NCI-H1694 treated with DMSO at 0.1 percent for 48 hours (cell line): ENCODE data around the gene POLR2E.
"Not testable (repeated sequence)": the region's sequence is repeated elsewhere in the genome, so short reads cannot be mapped to it uniquely, and the experiment has no call there.

Experiments
- DNase-seq: peaks from one replicate; lab custom pipeline; 2025; lab: John Stamatoyannopoulos, UW

POLR2E gene

DNA sequence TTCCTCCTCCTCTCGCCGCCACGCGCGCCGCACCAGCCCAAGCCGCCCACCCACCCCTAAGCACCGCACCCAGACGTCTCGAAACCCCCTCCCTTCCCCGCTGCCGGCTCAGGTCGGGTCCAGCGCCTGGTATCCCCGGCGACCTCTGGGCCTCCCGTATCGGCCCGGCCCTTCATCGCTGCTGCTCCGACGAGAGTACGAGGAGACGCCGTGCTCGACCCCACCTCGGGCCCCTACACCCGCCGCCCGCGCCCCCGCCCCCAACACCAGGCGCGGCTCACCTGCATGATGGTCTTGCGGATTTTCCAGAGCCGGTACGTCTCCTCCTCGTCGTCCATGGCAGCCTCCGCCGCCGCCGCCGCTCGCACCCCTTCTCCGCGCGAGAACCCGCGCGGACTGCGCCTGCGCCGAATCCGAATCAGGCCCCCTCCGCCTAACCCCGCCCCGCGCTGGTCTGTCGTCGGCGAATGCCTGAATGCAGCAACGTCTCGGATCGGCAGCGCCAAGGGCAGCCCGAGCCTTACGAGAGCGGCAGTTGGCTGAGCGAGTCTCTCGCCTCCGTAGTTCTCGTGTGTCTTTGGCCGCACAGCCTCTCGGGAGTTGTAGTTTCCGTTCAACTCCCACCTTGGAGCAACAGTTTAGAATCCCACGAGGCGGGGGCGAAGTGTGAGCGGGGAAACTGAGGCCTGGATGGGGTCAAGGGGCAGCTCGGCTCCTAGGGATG, at the start of gene POLR2E:
Gene POLR2E (minus strand): TSS at position 398 of the 724 bp plus-strand sequence. CDS start 60 bp downstream, at position 338.
- peak; percentile 87 for DNase-seq

DNA sequence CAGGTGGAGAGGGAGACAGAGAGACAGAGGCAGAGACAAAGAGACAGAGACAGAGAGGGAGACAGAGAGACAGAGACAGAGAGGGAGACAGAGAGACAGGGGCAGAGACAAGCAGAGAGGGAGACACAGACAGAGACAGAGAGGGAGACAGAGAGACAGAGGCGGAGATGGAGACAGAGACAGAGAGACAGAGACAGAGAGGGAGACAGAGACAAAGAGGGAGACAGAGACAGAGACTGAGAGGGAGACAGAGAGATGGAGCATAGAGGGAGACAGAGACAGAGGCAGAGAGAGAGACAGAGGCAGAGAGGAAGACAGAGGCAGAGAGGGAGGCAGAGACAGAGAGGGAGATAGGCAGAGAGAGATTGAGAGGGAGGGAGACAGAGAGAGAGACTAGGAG, 49.6 kb upstream of the POLR2E start:
- DNase-seq = no peak

DNA sequence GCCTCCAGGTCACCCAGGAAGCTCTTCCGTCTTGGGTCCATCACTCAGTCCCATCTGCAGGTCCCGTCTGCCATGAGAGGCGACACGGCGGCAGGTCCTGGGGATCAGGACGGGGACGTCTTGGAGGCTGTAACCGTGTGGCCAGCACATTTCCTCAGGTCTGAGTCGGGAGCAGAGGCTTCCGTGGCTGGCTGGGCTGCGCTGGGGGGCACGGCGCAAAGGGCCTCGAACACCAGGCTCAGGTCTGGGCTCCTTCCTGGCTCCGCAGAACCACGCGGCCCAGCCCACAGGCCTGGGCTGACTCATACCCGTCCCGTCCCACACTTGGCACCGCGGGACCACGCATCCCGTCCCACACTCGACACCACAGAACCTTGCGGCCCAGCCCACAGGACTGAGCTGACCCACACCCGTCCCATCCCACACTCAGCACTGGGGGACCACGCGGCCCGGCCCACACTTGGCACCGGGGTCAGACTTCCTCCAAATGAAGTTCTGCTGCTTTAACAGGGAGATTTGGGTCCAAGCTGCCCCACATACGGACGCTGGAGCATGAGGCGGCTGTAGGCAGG, 48.7 kb upstream of the POLR2E start:
- DNase-seq = no peak

DNA sequence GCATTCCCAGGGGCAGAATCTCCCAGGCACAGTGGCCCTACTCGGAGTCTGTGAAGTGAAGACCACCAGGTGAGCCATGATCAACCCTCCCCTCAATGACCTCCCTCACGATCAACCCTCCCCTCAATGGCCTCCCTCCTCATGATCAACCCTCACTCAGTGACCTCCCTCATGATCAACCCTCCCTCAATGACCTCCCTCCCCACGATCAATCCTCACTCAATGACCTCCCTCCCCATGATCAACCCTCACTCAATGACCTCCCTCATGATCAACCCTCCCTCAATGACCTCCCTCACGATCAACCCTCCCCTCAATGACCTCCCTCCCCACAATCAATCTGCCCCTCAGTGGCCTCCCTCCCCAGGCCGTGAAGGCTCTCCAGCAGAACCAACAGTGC, 46.8 kb upstream of the POLR2E start:
- no peak for DNase-seq

DNA sequence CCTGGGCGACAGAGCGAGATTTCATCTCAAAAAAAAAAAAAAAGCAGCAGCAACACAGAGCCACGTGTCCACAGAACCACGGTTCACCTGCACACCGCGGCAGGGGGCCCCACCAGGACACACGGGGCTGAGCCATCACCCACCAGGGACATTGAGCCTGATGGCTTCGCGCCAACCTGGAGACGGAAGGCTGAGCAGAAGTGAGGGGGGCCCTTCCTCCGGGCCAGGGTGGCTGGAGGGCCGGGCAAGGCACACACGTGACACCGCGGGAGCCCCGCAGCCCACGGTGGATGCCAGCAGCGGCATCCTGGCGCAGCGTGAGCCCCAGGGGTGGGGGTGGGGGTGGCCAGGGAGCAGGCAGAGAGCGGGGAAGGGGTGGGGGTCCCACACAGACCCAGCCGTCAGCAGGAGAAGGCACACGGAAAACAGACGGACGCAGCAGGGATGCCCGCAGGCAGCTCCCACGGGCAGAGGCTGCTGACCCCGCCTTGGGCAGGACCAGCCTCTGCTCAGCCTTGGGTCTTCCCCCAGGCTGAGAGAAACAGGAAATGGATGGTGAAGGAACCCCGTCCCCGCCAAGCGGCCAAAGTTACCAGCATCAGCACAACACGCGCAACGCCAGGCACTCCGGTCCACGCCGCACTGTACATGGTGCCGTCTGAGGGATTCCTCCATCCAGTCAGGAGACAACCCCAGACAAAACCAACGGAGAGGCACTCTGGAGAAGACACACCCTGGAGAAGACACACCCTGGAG, 45.3 kb upstream of the POLR2E start:
- DNase-seq = no peak

DNA sequence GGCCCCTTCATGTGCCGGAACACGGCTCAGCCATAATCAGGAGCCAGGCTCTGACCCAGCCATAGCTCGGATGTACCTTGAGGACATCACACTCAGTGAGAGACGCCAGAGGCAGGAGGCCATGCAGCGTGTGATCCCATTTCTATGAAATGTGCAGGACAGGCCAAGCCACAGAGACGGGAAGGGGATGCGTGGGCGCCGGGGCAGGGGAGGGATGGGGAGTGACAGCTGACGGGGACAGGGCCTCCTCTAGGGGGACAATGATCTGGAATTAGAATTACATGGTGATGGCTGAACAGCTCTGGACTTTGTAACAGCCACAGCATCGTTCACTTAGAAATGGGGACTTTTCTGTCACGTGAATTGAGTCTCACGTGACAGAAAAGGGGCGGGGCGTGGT, 44.0 kb upstream of the POLR2E start:
- no peak for DNase-seq

DNA sequence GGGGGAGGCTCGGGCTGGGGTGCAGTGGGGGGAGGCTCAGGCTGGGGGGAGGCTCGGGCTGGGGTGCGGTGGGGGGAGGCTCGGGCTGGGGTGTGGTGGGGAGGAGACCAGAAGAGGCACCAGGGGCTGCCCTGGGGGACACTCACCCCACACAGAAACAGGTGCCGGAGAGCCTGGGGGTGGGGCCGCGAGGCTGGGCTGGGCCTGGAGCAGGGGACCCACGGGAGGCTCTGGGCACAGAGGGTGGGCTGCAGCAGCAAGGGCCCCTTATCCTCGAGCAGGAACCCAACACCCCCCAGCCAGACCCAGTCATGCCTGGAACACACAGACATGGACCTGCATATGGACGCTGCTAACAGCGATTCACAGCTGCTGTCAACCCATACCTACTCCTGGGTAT, 42.9 kb upstream of the POLR2E start:
- no peak for DNase-seq

DNA sequence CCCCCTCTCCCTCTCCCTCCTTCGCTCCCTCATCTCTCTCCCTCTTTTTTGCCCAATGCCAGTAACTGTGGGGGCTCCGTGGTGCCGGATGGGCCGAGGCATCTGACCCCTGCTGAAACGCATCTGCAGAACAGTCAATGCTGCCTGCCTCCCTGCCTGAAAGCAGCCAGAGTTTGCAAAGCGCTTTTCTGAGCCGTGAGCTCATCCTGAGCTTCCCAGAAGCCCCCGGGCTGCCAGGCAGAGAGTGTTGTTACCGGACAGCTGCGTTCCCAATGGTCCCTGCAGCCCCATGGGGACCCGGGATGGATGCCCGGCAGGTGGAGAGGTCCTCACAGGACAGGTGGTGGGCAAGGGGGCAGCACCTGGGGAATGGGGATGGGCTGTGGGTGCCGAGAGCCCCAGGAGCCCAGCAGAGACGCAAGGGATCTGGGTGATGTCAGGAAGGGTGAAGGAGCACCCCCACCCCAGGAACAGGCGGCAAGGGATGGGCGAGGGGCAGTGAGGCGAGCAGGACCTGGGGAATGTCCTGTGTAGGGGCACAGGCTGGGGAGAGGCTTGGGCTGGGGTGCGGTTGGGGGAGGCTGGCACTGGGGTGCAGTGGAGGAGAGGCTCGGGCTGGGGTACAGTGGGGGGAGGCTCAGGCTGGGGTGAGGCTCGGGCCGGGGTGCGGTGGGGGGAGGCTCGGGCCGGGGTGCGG, 41.6 kb upstream of the POLR2E start:
- no peak for DNase-seq

DNA sequence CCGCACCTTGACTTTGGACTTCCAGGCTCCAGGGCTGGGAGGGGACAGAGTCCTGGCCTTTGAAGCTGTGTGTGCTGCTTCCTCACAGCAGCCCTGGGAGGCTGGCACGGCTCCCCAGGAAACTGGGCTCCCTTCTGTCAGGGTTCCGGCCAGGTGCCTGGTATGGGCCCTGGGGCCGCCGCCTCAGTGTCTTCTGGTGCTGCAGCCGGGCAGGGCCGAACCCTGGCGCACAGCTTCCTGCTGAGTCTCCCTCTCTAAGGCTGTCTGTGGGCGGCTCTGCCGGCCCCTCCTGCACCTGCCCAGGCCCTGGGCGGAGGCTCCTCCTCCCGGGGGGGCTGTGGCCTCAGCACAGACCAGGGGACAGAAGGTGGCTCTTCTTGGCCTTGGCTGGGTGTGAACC, 41.0 kb upstream of the POLR2E start:
- no peak for DNase-seq

DNA sequence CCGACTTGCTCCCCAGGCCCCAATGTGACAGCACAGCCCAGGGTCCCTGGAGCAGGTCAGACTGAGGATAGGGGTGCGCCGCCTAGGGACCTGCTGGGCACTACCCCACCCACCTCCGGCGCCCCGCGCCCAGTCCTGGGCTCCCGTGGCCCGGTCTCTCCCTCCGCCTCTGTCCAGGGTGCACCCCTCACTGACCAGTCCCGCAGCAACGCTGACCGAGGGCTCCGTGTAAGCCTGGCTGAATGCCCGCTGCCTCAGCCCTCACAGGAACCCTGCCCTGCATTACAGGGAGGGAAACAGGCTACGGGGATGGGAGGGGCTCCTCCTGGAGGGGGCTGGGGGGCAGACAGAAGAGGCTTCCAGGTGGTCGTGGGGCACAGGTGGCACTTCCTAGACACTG, 40.3 kb upstream of the POLR2E start:
- DNase-seq = no peak

DNA sequence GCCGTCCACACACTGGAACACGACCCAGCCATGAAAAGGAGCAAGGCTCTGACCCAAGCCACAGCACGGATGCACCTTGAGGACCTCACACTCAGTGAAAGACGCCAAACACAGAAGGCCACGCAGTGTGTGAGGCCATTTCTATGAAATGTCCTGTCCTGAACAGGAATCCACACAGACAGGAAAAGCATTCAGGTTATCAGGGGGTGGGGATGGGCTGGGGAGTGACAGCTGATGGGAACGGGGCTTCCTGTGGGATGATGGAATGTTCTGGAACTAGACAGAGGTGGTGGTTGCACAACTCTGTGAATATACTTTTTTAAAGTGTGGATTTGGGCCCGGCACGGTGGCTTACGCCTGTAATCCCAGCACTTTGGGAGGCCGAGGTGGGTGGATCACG, 39.3 kb upstream of the POLR2E start:
- DNase-seq = no peak

DNA sequence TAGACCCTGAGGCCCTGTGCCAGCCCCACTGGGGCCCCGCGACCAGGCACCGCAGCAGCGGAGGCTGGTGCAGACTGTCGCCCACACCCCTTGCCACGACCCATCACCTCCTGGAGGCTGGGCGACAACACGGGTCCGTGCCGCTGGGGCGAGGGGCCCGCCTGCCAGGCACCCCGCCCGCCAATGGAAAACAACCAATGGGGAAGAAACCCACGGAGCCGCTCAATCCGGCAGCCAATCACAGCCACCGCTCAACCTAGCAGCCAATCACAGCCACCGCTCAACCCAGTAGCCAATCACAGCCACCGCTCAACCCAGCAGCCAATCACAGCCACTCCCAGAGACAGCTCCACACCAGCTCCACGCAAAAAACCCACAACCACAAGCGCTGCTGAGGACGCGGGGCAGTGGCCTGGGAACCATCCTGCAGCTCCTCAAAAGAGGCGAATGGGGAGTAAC, 38.3 kb upstream of the POLR2E start:
- DNase-seq = no peak

DNA sequence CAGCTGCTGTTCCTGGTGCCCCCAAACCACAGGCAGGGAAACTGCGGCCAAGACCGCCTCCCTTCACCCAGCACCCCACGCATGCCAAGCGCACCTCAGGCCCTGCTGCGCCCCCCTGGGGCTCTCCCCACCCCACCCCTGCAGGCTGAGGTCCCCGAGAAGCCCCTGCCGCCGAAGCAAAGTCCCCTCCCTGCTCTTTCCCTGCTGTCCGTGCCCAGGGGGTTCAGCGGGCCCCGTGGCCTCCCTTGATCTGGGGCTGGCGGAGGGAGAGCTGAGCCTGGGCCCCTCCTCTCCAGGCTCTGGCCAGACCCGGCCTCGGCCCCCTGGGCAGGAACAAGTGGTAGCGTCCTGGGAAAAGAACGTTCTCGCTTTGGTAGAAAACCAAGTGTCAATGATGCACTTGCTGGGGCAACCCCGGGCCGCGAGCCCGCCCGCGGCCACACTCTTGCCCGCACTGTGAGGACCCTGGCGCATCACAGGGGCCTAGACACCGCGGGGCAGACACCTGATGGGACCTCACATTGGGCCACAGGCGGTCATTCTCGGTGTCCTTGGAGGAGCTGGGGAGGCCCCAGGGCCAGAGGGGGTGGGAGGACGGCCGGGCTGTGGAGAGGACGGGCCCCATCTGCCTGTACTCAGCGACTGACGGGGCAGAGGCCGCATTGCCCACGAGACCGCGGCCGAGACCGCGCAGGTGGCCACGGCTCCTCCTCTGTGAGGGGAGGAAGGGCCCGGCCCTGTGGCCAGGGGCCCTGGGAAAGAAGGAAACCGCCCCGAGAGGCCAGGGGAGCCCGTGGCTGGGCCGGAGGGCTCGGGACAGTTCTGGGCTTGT, 37.6 kb upstream of the POLR2E start:
- DNase-seq = no peak

DNA sequence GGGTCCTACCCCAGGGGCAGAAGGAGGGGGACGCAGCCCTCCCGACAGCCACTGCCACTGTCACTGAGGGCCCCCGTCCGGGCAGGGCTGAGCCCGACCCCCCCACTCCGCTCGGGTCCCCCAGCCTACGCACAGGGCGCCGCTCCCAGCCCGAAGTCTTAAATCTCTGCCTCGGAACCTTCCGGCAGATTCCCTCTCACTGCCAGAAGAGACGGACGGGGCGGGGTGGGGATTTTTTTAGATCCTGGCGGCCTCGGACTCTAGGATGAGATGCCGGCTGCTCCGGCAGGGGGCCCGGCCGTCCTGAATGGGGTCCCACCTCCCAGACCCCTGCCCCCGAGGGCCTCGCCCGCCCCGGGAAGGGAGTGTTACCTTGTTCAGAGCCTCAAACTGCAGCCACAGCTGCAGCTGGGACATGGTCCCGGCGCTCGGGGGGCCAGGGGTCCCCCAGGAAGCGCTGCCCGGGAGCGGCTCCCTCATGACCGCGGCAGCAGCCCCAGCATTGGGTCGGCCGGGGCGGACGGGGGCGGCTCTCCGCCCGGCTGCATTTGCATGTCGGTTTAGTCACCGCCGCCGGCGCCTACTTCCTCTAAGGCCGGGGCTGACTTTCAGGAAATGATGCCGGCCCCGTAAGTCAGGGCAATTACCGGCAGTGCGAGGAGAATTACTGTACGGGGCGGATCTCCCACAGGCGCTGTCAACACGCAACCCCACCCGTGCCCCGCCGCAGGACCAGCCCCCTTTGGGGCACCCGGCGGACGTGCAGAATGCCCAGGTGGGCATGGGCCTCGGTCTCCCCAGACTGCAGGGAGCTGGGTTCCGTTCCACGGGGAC, 36.8 kb upstream of the POLR2E start:
- no peak for DNase-seq

DNA sequence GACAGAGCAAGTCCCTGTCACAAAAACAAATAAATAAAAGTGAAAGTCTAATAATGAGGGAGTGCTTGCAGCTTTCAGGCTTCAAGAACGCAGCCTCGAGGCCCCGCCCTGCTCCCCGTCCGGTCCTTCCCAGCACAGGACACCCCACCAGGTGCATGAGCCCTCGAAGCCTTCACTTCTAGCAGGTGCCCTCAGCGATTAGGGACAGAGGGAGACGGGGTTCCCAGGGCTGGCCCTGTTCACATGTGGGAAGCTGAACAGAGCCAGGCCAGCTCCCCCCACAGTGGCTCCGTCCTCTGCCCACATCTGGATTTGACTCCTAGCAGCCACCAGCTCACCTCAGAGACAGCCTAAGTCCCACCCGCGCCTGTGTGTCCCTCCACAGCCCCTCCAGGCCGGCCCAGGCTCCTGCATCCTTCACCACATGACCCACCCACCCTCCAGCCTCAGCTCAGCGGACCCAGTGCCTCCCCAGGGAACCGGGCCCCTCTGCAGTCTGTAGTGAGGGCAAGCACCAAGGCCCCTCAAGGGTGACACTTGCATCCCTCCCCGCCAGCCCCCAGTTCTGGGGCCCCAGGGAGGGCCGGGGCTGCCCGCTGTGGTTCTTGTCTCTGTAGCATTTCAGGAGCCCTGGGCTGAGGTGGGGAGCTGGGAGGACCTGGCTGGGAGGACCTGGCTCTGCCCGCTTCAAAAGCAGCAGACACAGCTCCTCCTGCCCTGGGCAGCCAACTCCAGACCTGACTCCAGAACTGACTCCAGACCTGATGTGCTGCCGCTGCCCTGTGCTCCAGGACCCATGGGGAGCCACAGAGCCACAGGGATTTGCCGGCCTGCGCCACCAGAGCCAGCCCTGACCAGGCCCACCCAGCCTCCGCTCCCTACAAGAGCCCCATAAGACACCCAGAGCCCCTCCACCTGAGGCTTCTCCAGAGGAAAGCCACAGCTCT, 35.9 kb upstream of the POLR2E start:
- no peak for DNase-seq

DNA sequence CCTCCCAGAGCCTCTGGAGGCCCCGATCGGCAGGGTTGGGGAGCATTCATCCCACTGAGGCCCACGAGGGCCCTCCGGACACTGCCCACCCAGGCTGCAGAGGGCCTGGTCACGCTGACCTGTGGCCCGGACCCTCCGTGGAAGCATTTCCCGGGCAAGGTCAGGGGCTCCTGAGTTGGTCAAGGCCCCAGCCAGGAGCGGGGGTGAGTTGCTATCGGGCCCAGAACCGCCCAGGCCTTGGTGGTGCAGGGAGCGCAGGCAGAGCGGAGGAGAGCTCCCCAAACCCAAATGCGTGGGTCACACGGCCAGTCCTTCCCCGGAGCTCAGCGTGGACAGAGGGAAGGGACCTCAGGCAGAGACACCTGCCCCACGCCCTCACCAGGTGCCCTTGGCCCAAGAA, 34.4 kb upstream of the POLR2E start:
- no peak for DNase-seq

DNA sequence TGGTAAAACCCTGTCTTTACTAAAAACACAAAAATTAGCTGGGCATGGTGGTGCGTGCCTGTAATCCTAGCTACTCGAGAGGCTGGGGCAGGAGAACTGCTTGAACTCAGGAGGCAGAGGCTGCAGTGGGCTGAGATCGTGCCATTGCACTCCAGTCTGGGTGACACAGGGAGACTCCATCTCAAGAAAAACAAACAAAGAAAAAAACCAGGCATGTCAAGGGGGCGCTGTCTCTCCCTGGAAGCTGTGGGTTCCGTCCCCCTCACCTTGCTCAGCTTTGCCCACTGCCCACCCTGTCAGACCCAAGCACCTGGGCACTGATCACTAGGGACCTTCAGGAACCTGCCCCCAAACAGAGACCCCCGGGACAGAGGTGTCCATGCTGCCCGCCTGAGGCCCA, 33.9 kb upstream of the POLR2E start:
- DNase-seq = not testable (repeated sequence)

DNA sequence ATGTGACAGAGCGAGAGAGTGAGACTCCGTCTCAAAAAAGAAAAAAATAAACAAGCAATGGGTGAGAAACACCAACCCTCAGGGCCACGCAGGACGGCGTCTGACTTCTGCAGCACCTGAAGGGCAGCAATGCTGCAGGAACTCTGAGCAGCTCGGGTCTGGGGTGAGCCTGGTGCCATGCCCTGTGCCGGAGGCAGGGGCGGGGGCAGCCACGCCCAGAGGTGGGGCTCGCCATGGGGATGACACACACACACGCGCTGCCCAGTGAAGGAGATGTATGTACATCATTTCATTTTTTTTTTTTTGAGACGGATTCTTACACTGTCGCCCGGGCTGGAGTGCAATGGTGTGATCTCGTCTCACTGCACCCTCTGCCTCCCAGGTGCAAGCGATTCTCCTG, 32.9 kb upstream of the POLR2E start:
- no peak for DNase-seq

DNA sequence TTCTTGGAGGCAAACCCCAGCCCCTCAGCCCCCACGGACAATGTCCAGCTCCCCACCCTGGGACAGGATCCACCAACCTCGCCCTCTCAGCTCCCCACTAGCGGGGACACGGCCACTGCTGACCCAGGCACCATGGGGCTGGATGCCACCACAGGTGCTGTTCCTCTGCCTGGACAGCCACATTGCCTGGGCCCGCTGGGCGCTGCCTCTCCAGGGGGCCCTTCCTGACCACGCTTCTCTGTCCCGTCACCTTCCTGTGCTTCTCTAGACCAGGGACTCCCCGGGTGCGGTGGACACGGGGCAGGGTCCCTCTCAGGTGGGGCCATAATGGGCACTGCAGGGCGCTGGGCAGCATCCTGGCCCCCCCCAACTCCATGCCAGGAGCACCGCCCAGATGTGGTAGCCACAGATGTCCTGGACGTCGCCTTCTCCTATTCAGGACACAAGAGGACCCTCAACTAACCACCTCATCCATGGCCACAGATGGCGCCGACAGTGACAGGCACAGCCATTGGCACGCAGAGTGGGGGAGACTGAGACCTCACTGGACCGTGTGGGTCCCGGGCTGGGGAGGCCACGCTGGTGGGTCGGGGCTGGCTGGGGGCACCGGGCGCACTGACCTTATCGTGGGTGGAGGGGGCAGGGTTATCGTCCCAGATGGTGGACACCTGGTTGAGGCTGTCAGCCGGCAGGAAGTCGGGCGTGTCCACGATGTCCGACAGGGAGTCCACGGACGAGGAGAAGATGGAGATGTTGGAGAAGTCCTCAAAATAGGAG, 32.0 kb upstream of the POLR2E start:
- DNase-seq = no peak
